Loucy (cell line): Measurements from ENCODE around the gene NEXN.

Experiments
- EZH2phosphoT487 ChIP-seq: fragments of 200-600 bp; IDR thresholded peaks from 2 replicates; pipeline ENCODE4 v1.6.1; 2018; ENCODE audit warnings: antibody characterized with exemption, mild to moderate bottlenecking, moderate library complexity, borderline replicate concordance
- TF ChIP-seq, protein P1 (sequence below): fragments of 200-600 bp; sonication (generic); conservative IDR thresholded peaks from 2 replicates; pipeline ENCODE4 v1.5.1; 2014; ENCODE audit warnings: mild to moderate bottlenecking, antibody characterized with exemption, low read length

DNA sequence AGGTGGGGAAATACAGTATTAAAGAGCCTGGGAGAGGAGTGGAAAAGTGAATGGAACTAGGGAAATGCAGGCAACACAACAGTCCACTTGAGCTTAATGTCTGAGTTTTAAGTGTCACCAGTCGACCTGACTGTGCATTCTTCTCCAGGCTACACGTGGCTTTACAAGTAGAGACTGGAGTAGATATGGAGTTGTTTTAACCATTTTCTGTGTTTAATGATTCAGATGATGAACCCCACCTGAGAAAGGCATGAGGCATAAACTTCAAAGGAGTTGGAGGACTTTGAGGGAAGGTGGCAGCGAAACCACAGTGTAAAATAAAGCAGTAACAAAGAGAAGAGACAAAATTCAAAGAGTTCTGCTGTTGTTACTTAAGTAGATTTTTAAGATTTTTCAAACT, 77.9 kb downstream of the NEXN start:
- TF ChIP-seq, protein P1, sequence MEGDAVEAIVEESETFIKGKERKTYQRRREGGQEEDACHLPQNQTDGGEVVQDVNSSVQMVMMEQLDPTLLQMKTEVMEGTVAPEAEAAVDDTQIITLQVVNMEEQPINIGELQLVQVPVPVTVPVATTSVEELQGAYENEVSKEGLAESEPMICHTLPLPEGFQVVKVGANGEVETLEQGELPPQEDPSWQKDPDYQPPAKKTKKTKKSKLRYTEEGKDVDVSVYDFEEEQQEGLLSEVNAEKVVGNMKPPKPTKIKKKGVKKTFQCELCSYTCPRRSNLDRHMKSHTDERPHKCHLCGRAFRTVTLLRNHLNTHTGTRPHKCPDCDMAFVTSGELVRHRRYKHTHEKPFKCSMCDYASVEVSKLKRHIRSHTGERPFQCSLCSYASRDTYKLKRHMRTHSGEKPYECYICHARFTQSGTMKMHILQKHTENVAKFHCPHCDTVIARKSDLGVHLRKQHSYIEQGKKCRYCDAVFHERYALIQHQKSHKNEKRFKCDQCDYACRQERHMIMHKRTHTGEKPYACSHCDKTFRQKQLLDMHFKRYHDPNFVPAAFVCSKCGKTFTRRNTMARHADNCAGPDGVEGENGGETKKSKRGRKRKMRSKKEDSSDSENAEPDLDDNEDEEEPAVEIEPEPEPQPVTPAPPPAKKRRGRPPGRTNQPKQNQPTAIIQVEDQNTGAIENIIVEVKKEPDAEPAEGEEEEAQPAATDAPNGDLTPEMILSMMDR: no peak
- no peak for TF ChIP-seq EZH2phosphoT487
